ENCODE data around the gene ARL8A.

ARL8A gene

GRCh38 chr1:202107801-202108731, 36.5 kb downstream of the ARL8A start:
- Histone ChIP-seq H3K4me3 (replicated peaks; ENCODE audit: low read depth, low read length) (no peak overlapping the region), H3K36me3 (ENCODE audit: control insufficient read depth, insufficient read depth, low read length) (no peaks in the 10 kb centered on the region), H3K27me3 (replicated peaks; ENCODE audit: control insufficient read depth, insufficient read depth, low read length) (no peaks in the 10 kb centered on the region)
- no peak for DNase-seq (ENCODE audit: extremely low read depth, insufficient read length)
- TF ChIP-seq CTCF (IDR thresholded peaks at IDR 0.05; ENCODE audit: insufficient read depth, low read length, poor library complexity, severe bottlenecking) = no peak

- no peak overlapping the region for H3K4me3 ChIP-seq (replicated peaks; ENCODE audit: low read depth, low read length)
- DNase-seq (ENCODE audit: extremely low read depth, insufficient read length) = no peak
Observed at GRCh38 chr1:202107321-202107761, 37.2 kb downstream of the ARL8A start.

GRCh38 chr1:202106340-202107254, 37.9 kb downstream of the ARL8A start:
- Histone ChIP-seq H3K27me3 (replicated peaks; ENCODE audit: control insufficient read depth, insufficient read depth, low read length) (no peaks in the 10 kb centered on the region), H3K36me3 (ENCODE audit: control insufficient read depth, insufficient read depth, low read length) (no peaks in the 10 kb centered on the region), H3K4me3 (replicated peaks; ENCODE audit: low read depth, low read length) (no peak overlapping the region)
- TF ChIP-seq CTCF (IDR thresholded peaks at IDR 0.05; ENCODE audit: insufficient read depth, low read length, poor library complexity, severe bottlenecking) = no peak
- DNase-seq (ENCODE audit: extremely low read depth, insufficient read length) = no peak

More at GRCh38 chr1:202107321-202107761, 37.2 kb downstream of the ARL8A start:
- no peak for TF ChIP-seq CTCF (IDR thresholded peaks at IDR 0.05; ENCODE audit: insufficient read depth, low read length, poor library complexity, severe bottlenecking)
- Histone ChIP-seq H3K36me3 (ENCODE audit: control insufficient read depth, insufficient read depth, low read length) (no peaks in the 10 kb centered on the region), H3K27me3 (replicated peaks; ENCODE audit: control insufficient read depth, insufficient read depth, low read length) (no peaks in the 10 kb centered on the region)

- no peaks in the 10 kb centered on the region for H3K27me3 ChIP-seq (replicated peaks; ENCODE audit: control insufficient read depth, insufficient read depth, low read length)
- no peak overlapping the region for H3K4me3 ChIP-seq (replicated peaks; ENCODE audit: low read depth, low read length)
- H3K36me3 ChIP-seq (ENCODE audit: control insufficient read depth, insufficient read depth, low read length) = no peaks in the 10 kb centered on the region
- DNase-seq (ENCODE audit: extremely low read depth, insufficient read length) = no peak
- TF ChIP-seq CTCF (IDR thresholded peaks at IDR 0.05; ENCODE audit: insufficient read depth, low read length, poor library complexity, severe bottlenecking) = no peak
Observed at GRCh38 chr1:202105571-202106339, 38.8 kb downstream of the ARL8A start.

GRCh38 chr1:202104073-202104472, 40.5 kb downstream of the ARL8A start:
- TF ChIP-seq CTCF (IDR thresholded peaks at IDR 0.05; ENCODE audit: insufficient read depth, low read length, poor library complexity, severe bottlenecking) = no peak
- no peaks in the 10 kb centered on the region for H3K36me3 ChIP-seq (ENCODE audit: control insufficient read depth, insufficient read depth, low read length)
- H3K27me3 ChIP-seq (replicated peaks; ENCODE audit: control insufficient read depth, insufficient read depth, low read length) = no peaks in the 10 kb centered on the region
- no peak for DNase-seq (ENCODE audit: extremely low read depth, insufficient read length)
- no peak overlapping the region for H3K4me3 ChIP-seq (replicated peaks; ENCODE audit: low read depth, low read length)

Measured in GM06990 (cell line).